ENCODE measurements around the gene AHDC1. TPM values are rescaled to one million over a fixed set of nuclear protein-coding genes. Genes with fewer than 3 reads are reported as not detected.

The AHDC1 gene
- total and polyA plus RNA-seq, 2 of the 13 experiments (the other 11 are each of a cell fraction or from before 2014, with no cell fraction given): 1.0 to 2.7 TPM

DNA sequence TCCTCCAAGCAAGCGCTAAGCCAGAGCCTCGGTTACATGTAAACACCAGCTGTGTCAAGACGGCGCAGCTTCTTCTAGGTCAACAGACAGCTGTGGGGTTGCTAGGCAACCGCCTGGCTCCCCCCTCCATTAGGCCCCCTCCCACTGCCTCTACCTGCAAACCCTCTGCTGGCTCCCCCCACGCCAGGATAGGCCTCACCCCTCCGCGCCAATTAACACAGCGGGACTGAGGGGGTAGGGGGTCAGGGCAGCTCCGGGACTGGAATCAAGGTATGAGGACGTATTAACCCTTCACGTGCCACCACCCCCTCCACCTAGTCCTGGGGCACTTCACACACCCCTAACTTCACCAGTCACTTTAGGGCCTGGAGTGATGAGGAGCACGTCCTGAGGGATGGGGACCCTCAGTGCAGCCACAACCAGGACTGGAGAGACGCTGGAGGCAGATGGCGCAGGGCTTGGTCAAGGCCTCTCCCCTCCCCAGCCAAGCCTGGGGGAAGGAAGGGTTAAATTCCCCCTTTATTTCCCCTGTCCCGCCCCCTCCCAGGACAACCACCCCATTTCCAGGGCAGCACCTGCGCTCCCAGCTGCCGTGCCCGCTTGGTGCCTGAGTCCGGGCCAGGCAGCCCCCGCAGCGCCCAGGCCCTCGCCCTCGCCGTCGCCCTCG is 76.6 kb downstream of the AHDC1 start (continued):
- TF ChIP-seq, protein P1, sequence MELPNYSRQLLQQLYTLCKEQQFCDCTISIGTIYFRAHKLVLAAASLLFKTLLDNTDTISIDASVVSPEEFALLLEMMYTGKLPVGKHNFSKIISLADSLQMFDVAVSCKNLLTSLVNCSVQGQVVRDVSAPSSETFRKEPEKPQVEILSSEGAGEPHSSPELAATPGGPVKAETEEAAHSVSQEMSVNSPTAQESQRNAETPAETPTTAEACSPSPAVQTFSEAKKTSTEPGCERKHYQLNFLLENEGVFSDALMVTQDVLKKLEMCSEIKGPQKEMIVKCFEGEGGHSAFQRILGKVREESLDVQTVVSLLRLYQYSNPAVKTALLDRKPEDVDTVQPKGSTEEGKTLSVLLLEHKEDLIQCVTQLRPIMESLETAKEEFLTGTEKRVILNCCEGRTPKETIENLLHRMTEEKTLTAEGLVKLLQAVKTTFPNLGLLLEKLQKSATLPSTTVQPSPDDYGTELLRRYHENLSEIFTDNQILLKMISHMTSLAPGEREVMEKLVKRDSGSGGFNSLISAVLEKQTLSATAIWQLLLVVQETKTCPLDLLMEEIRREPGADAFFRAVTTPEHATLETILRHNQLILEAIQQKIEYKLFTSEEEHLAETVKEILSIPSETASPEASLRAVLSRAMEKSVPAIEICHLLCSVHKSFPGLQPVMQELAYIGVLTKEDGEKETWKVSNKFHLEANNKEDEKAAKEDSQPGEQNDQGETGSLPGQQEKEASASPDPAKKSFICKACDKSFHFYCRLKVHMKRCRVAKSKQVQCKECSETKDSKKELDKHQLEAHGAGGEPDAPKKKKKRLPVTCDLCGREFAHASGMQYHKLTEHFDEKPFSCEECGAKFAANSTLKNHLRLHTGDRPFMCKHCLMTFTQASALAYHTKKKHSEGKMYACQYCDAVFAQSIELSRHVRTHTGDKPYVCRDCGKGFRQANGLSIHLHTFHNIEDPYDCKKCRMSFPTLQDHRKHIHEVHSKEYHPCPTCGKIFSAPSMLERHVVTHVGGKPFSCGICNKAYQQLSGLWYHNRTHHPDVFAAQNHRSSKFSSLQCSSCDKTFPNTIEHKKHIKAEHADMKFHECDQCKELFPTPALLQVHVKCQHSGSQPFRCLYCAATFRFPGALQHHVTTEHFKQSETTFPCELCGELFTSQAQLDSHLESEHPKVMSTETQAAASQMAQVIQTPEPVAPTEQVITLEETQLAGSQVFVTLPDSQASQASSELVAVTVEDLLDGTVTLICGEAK (IDR thresholded peaks at IDR 0.05): no peak
- TF ChIP-seq, protein P1 (CRISPR knock-in tag; IDR thresholded peaks at IDR 0.05): 0 out of 2 replicates have a peak, but pooled peaks have one; percentile 13
- TF ChIP-seq ZMYM4 (CRISPR knock-in tag; IDR thresholded peaks at IDR 0.05): no peak
- TF ChIP-seq MED13 (CRISPR knock-in tag; IDR thresholded peaks at IDR 0.05): no peak
- 0 out of 2 replicates have a peak, but pooled peaks have one; percentile 21 for TF ChIP-seq ZNF772 (CRISPR knock-in tag; IDR thresholded peaks at IDR 0.05)
- no peak for TF ChIP-seq KMT2A (CRISPR knock-in tag; IDR thresholded peaks at IDR 0.05)
- TF ChIP-seq, protein P2, sequence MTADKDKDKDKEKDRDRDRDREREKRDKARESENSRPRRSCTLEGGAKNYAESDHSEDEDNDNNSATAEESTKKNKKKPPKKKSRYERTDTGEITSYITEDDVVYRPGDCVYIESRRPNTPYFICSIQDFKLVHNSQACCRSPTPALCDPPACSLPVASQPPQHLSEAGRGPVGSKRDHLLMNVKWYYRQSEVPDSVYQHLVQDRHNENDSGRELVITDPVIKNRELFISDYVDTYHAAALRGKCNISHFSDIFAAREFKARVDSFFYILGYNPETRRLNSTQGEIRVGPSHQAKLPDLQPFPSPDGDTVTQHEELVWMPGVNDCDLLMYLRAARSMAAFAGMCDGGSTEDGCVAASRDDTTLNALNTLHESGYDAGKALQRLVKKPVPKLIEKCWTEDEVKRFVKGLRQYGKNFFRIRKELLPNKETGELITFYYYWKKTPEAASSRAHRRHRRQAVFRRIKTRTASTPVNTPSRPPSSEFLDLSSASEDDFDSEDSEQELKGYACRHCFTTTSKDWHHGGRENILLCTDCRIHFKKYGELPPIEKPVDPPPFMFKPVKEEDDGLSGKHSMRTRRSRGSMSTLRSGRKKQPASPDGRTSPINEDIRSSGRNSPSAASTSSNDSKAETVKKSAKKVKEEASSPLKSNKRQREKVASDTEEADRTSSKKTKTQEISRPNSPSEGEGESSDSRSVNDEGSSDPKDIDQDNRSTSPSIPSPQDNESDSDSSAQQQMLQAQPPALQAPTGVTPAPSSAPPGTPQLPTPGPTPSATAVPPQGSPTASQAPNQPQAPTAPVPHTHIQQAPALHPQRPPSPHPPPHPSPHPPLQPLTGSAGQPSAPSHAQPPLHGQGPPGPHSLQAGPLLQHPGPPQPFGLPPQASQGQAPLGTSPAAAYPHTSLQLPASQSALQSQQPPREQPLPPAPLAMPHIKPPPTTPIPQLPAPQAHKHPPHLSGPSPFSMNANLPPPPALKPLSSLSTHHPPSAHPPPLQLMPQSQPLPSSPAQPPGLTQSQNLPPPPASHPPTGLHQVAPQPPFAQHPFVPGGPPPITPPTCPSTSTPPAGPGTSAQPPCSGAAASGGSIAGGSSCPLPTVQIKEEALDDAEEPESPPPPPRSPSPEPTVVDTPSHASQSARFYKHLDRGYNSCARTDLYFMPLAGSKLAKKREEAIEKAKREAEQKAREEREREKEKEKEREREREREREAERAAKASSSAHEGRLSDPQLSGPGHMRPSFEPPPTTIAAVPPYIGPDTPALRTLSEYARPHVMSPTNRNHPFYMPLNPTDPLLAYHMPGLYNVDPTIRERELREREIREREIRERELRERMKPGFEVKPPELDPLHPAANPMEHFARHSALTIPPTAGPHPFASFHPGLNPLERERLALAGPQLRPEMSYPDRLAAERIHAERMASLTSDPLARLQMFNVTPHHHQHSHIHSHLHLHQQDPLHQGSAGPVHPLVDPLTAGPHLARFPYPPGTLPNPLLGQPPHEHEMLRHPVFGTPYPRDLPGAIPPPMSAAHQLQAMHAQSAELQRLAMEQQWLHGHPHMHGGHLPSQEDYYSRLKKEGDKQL (CRISPR knock-in tag; IDR thresholded peaks at IDR 0.05; ENCODE audit: low read depth): no peak
- no peak for TF ChIP-seq EP300 (IDR thresholded peaks at IDR 0.05; ENCODE audit: low read depth in 2 of 2, low read length in 2 of 2)
- no peak for TF ChIP-seq EP300 (CRISPR knock-in tag; IDR thresholded peaks at IDR 0.05; ENCODE audit: borderline replicate concordance)
- TF ChIP-seq SMAD1 (CRISPR knock-in tag; IDR thresholded peaks at IDR 0.05; ENCODE audit: borderline replicate concordance, low read depth): no peak
- TF ChIP-seq RAD51 (IDR thresholded peaks at IDR 0.05; ENCODE audit: borderline replicate concordance): no peak
- TF ChIP-seq, protein P3, sequence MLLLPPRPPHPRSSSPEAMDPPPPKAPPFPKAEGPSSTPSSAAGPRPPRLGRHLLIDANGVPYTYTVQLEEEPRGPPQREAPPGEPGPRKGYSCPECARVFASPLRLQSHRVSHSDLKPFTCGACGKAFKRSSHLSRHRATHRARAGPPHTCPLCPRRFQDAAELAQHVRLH (CRISPR knock-in tag; IDR thresholded peaks at IDR 0.05; ENCODE audit: borderline replicate concordance, low read depth): no peak
- TF ChIP-seq KLF16 (CRISPR knock-in tag; IDR thresholded peaks at IDR 0.05): no peak
- TF ChIP-seq FOSL2 (CRISPR knock-in tag; IDR thresholded peaks at IDR 0.05): peak; percentile 4; the same call in 1 of the 2 replicates
- no peak for TF ChIP-seq ZSCAN29 (CRISPR knock-in tag; conservative IDR thresholded peaks at IDR 0.05)
- peak; percentile 76 for TF ChIP-seq RFX3 (CRISPR knock-in tag; IDR thresholded peaks at IDR 0.05)

All from HepG2 (cell line).